HG02840 (cell line): ENCODE results near the gene ATP5F1E.

Experiments
- ATAC-seq: cut with Tn5 transposase; IDR thresholded peaks from one replicate; pipeline ENCODE4 v1.9.1; 2021; ENCODE audit warnings: mild to moderate bottlenecking, moderate library complexity, moderate number of reproducible peaks; ENCODE audit not compliant: unreplicated experiment, low FRiP score

The ATP5F1E gene

GRCh38 chr20:58976061-58976730 is 55.9 kb downstream of the ATP5F1E start:
- no peak for ATAC-seq
